ENCODE data around the gene KRT75.

KRT75 gene

GRCh38 chr12:52396656-52397055, 37.5 kb downstream of the KRT75 start:
- no peaks in the 10 kb centered on the region for H3K9me3 ChIP-seq (ENCODE audit: control insufficient read depth, low read length)
- no peaks in the 10 kb centered on the region for H3K36me3 ChIP-seq (ENCODE audit: control insufficient read depth, insufficient read depth, low read length)
- peaks cover 6% of the 10 kb centered on the region for H3K4me1 ChIP-seq (ENCODE audit: control insufficient read depth, insufficient read depth, low read length)
- no peak overlapping the region for H3K9ac ChIP-seq (ENCODE audit: low read length)
- H3K27me3 ChIP-seq (ENCODE audit: control insufficient read depth, insufficient read depth, low read length), result peaks cover 4% of the 10 kb centered on the region
- H3K4me3 ChIP-seq (ENCODE audit: low read length), result no peak overlapping the region

- Histone ChIP-seq H3K36me3 (ENCODE audit: control insufficient read depth, insufficient read depth, low read length) (no peaks in the 10 kb centered on the region), H3K27me3 (ENCODE audit: control insufficient read depth, insufficient read depth, low read length) (peaks cover under 1% of the 10 kb centered on the region), H3K9me3 (ENCODE audit: control insufficient read depth, low read length) (no peaks in the 10 kb centered on the region), H3K4me3 (ENCODE audit: low read length) (no peak overlapping the region), H3K4me1 (ENCODE audit: control insufficient read depth, insufficient read depth, low read length) (peaks cover 6% of the 10 kb centered on the region), H3K9ac (ENCODE audit: low read length) (no peak overlapping the region)
These were observed 38.3 kb downstream of the KRT75 start for GRCh38 chr12:52395761-52396434.

GRCh38 chr12:52394836-52395405, 39.2 kb downstream of the KRT75 start:
- Histone ChIP-seq H3K4me3 (ENCODE audit: low read length) (no peak overlapping the region), H3K9me3 (ENCODE audit: control insufficient read depth, low read length) (no peaks in the 10 kb centered on the region), H3K27me3 (ENCODE audit: control insufficient read depth, insufficient read depth, low read length) (no peaks in the 10 kb centered on the region), H3K9ac (ENCODE audit: low read length) (no peak overlapping the region), H3K4me1 (ENCODE audit: control insufficient read depth, insufficient read depth, low read length) (peaks cover 6% of the 10 kb centered on the region), H3K36me3 (ENCODE audit: control insufficient read depth, insufficient read depth, low read length) (no peaks in the 10 kb centered on the region)

GRCh38 chr12:52392465-52393007, 41.6 kb downstream of the KRT75 start:
- H3K27me3 ChIP-seq (ENCODE audit: control insufficient read depth, insufficient read depth, low read length), result no peaks in the 10 kb centered on the region
- no peaks in the 10 kb centered on the region for H3K9me3 ChIP-seq (ENCODE audit: control insufficient read depth, low read length)
- H3K36me3 ChIP-seq (ENCODE audit: control insufficient read depth, insufficient read depth, low read length), result no peaks in the 10 kb centered on the region
- H3K4me3 ChIP-seq (ENCODE audit: low read length), result no peak overlapping the region
- no peak overlapping the region for H3K9ac ChIP-seq (ENCODE audit: low read length)
- peaks cover 6% of the 10 kb centered on the region for H3K4me1 ChIP-seq (ENCODE audit: control insufficient read depth, insufficient read depth, low read length)

GRCh38 chr12:52391618-52392002, 42.6 kb downstream of the KRT75 start:
- no peaks in the 10 kb centered on the region for H3K27me3 ChIP-seq (ENCODE audit: control insufficient read depth, insufficient read depth, low read length)
- H3K4me1 ChIP-seq (ENCODE audit: control insufficient read depth, insufficient read depth, low read length), result peaks cover 6% of the 10 kb centered on the region
- no peaks in the 10 kb centered on the region for H3K36me3 ChIP-seq (ENCODE audit: control insufficient read depth, insufficient read depth, low read length)
- H3K4me3 ChIP-seq (ENCODE audit: low read length), result no peak overlapping the region
- H3K9ac ChIP-seq (ENCODE audit: low read length), result no peak overlapping the region
- no peaks in the 10 kb centered on the region for H3K9me3 ChIP-seq (ENCODE audit: control insufficient read depth, low read length)

- Histone ChIP-seq H3K4me1 (ENCODE audit: control insufficient read depth, insufficient read depth, low read length) (peaks cover 6% of the 10 kb centered on the region), H3K4me3 (ENCODE audit: low read length) (no peak overlapping the region), H3K36me3 (ENCODE audit: control insufficient read depth, insufficient read depth, low read length) (no peaks in the 10 kb centered on the region), H3K27me3 (ENCODE audit: control insufficient read depth, insufficient read depth, low read length) (no peaks in the 10 kb centered on the region), H3K9ac (ENCODE audit: low read length) (no peak overlapping the region), H3K9me3 (ENCODE audit: control insufficient read depth, low read length) (no peaks in the 10 kb centered on the region)
These were observed 43.2 kb downstream of the KRT75 start for GRCh38 chr12:52390739-52391617.

GRCh38 chr12:52389313-52390207, 44.6 kb downstream of the KRT75 start:
- Histone ChIP-seq H3K4me3 (ENCODE audit: low read length) (no peak overlapping the region), H3K36me3 (ENCODE audit: control insufficient read depth, insufficient read depth, low read length) (no peaks in the 10 kb centered on the region), H3K9me3 (ENCODE audit: control insufficient read depth, low read length) (no peaks in the 10 kb centered on the region), H3K4me1 (ENCODE audit: control insufficient read depth, insufficient read depth, low read length) (peaks cover 6% of the 10 kb centered on the region), H3K27me3 (ENCODE audit: control insufficient read depth, insufficient read depth, low read length) (no peaks in the 10 kb centered on the region), H3K9ac (ENCODE audit: low read length) (no peak overlapping the region)

- Histone ChIP-seq H3K4me1 (ENCODE audit: control insufficient read depth, insufficient read depth, low read length) (no peaks in the 10 kb centered on the region), H3K27me3 (ENCODE audit: control insufficient read depth, insufficient read depth, low read length) (no peaks in the 10 kb centered on the region), H3K36me3 (ENCODE audit: control insufficient read depth, insufficient read depth, low read length) (no peaks in the 10 kb centered on the region), H3K4me3 (ENCODE audit: low read length) (no peak overlapping the region), H3K9me3 (ENCODE audit: control insufficient read depth, low read length) (no peaks in the 10 kb centered on the region), H3K9ac (ENCODE audit: low read length) (no peak overlapping the region)
These were observed 46.3 kb downstream of the KRT75 start for GRCh38 chr12:52387859-52388258.

GRCh38 chr12:52385226-52385702, 48.9 kb downstream of the KRT75 start, which contains the start of gene KRT84:
KRT84 (minus strand) TSS chr12:52385652; CDS start chr12:52385585, 67 bp downstream.
- no peaks in the 10 kb centered on the region for H3K27me3 ChIP-seq (ENCODE audit: control insufficient read depth, insufficient read depth, low read length)
- H3K4me1 ChIP-seq (ENCODE audit: control insufficient read depth, insufficient read depth, low read length), result no peaks in the 10 kb centered on the region
- H3K9ac ChIP-seq (ENCODE audit: low read length), result no peak within 1 kb of the TSS
- no peaks in the 10 kb centered on the region for H3K9me3 ChIP-seq (ENCODE audit: control insufficient read depth, low read length)
- no peaks in the 10 kb centered on the region for H3K36me3 ChIP-seq (ENCODE audit: control insufficient read depth, insufficient read depth, low read length)
- no peak within 1 kb of the TSS for H3K4me3 ChIP-seq (ENCODE audit: low read length)

- Histone ChIP-seq H3K9me3 (ENCODE audit: control insufficient read depth, low read length) (no peaks in the 10 kb centered on the region), H3K27me3 (ENCODE audit: control insufficient read depth, insufficient read depth, low read length) (no peaks in the 10 kb centered on the region), H3K4me1 (ENCODE audit: control insufficient read depth, insufficient read depth, low read length) (no peaks in the 10 kb centered on the region), H3K9ac (ENCODE audit: low read length) (no peak overlapping the region), H3K4me3 (ENCODE audit: low read length) (no peak overlapping the region), H3K36me3 (ENCODE audit: control insufficient read depth, insufficient read depth, low read length) (no peaks in the 10 kb centered on the region)
These were observed 50.8 kb downstream of the KRT75 start for GRCh38 chr12:52383331-52383730.

GRCh38 chr12:52382854-52383253, 51.3 kb downstream of the KRT75 start:
- Histone ChIP-seq H3K4me1 (ENCODE audit: control insufficient read depth, insufficient read depth, low read length) (no peaks in the 10 kb centered on the region), H3K4me3 (ENCODE audit: low read length) (no peak overlapping the region), H3K36me3 (ENCODE audit: control insufficient read depth, insufficient read depth, low read length) (no peaks in the 10 kb centered on the region), H3K9ac (ENCODE audit: low read length) (no peak overlapping the region), H3K9me3 (ENCODE audit: control insufficient read depth, low read length) (no peaks in the 10 kb centered on the region), H3K27me3 (ENCODE audit: control insufficient read depth, insufficient read depth, low read length) (no peaks in the 10 kb centered on the region)
